OCI-LY1 (cell line): ENCODE measurements around the gene COP1.

ENCODE experiments used
- EZH2 ChIP-seq: fragments of 200-600 bp; sonication (generic), shearing (Covaris generic); IDR thresholded peaks from 2 replicates; pipeline ENCODE4 v1.8.0; 2017; ENCODE audit warnings: borderline replicate concordance, mixed run types, mild to moderate bottlenecking, antibody characterized with exemption, low read length, moderate library complexity, mixed read lengths
- TF ChIP-seq, protein P1 (sequence below): fragments of 200-600 bp; sonication (generic), shearing (Covaris generic); IDR thresholded peaks from 2 replicates; pipeline ENCODE4 v1.5.1; 2017; ENCODE audit warnings: mild to moderate bottlenecking, antibody characterized with exemption, low read length, moderate library complexity, mixed read lengths

DNA sequence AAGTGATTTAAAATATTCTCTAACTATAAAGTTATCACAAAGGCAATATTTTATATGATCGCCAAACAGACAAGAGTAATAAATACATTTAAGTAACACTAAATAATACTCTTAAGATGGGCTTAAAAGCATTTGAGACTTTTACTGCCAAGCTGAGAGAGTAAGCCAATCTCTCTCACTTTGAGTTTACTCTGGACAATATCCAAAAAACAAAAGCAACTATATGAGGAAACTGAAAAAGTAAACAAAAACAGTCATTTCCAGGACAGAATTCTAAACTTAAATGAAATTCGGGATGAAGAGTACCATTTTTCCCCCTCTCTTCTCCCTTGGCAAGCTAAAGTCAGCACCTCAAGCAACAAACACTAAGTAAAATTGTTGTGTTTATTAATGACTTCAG, 173.2 kb downstream of the COP1 start:
- TF ChIP-seq, protein P1, sequence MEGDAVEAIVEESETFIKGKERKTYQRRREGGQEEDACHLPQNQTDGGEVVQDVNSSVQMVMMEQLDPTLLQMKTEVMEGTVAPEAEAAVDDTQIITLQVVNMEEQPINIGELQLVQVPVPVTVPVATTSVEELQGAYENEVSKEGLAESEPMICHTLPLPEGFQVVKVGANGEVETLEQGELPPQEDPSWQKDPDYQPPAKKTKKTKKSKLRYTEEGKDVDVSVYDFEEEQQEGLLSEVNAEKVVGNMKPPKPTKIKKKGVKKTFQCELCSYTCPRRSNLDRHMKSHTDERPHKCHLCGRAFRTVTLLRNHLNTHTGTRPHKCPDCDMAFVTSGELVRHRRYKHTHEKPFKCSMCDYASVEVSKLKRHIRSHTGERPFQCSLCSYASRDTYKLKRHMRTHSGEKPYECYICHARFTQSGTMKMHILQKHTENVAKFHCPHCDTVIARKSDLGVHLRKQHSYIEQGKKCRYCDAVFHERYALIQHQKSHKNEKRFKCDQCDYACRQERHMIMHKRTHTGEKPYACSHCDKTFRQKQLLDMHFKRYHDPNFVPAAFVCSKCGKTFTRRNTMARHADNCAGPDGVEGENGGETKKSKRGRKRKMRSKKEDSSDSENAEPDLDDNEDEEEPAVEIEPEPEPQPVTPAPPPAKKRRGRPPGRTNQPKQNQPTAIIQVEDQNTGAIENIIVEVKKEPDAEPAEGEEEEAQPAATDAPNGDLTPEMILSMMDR, result no peak
- TF ChIP-seq EZH2, result no peak
